K562 (cell line): Measurements from ENCODE around the gene WDR27. TPM values are rescaled to one million over a fixed set of nuclear protein-coding genes. Genes with fewer than 3 reads are reported as not detected.

Experiments
- JUN ChIP-seq, 2 experiments: sonication (generic) in 1 of 2; formaldehyde crosslinking in 1 of 2; IDR thresholded peaks; 2 replicates each; pipeline versions ENCODE4 v1.6.1 to v1.8.0; 2012 to 2022; ENCODE audit warnings: borderline replicate concordance in 2 of 2, mild to moderate bottlenecking in 2 of 2, improper control_type of control experiment in 1 of 2, low read depth in 1 of 2, low read length in 1 of 2, missing genetic modification reagents in 1 of 2
- REST ChIP-seq, 2 experiments: fragments of 450-650 bp; formaldehyde crosslinking in 1 of 2; IDR thresholded peaks; 2 replicates each; pipeline versions ENCODE4 v1.4.0 to v1.6.1; 2014 to 2020; ENCODE audit warnings: mild to moderate bottlenecking in 2 of 2, borderline replicate concordance in 1 of 2, low read depth in 1 of 2
- SAP30 ChIP-seq: fragments of 200-600 bp; sonication (generic); IDR thresholded peaks from 2 replicates; pipeline ENCODE4 v1.6.1; 2012; ENCODE audit warnings: borderline replicate concordance, low read depth, mild to moderate bottlenecking, moderate library complexity, low read length, control low read depth, inconsistent platforms; ENCODE audit not compliant: insufficient read depth, poor library complexity, severe bottlenecking
- ZBTB17 ChIP-seq: fragments of 450-650 bp; formaldehyde crosslinking; IDR thresholded peaks from 2 replicates; pipeline ENCODE4 v1.4.0; 2020; ENCODE audit warnings: mild to moderate bottlenecking
- polyA plus RNA-seq, 8 experiments: library from polyadenylated mRNA; depleted of rRNA in 4 of 8; stranded (reverse) in 5 of 8; unstranded in 3 of 8; fragments of >200 nt; fragmentation: Nextera tagmentation in 2 of 8; fragmentation: Illumina TruSeq in 1 of 8; extraction: Ambion mirVana in 2 of 8; extraction: Trizol in 1 of 8; gene quantifications; 2 replicates each; pipeline versions ENCODE4 v1.2.1 to v1.2.3, GENCODE V29; 2011 to 2014; ENCODE audit warnings: inconsistent platforms in 1 of 8, missing spikeins in 1 of 8
- total RNA-seq, 7 experiments: library from RNA; depleted of rRNA in 6 of 7; stranded (reverse); fragments of >200 nt in 6 of 7; fragmentation: Illumina TruSeq in 2 of 7; extraction: Trizol in 2 of 7; gene quantifications; 2 replicates each; pipeline versions ENCODE4 v1.2.1 to v1.2.3, GENCODE V29; 2011 to 2021; ENCODE audit warnings: low replicate concordance in 1 of 7

The WDR27 gene
- total and polyA plus RNA-seq, 9 of the 15 experiments (the other 6 are each of a cell fraction or from before 2014, with no cell fraction given), result 4.3 to 77.2 (median 22.7) TPM

GRCh38 chr6:169722362-169723199 is 20.8 kb upstream of the WDR27 start (continued):
- TF ChIP-seq JUN (IDR thresholded peaks at IDR 0.05; ENCODE audit: borderline replicate concordance, low read depth, low read length) (0 out of 2 replicates have a peak, but pooled peaks have one; percentile 7), JUN (CRISPR knock-in tag; IDR thresholded peaks at IDR 0.05; ENCODE audit: borderline replicate concordance) (no peak), SAP30 (peak; percentile 12), ZBTB17 (CRISPR knock-in tag) (no peak), REST (IDR thresholded peaks at IDR 0.05; ENCODE audit: borderline replicate concordance) (peak; percentile 58), REST (CRISPR knock-in tag; IDR thresholded peaks at IDR 0.05; ENCODE audit: low read depth) (no peak)
